ENCODE results near the gene ZNF296. TPM values are rescaled to one million over a fixed set of nuclear protein-coding genes. Genes with fewer than 3 reads are reported as not detected.
"Not testable (repeated sequence)": the region's sequence is repeated elsewhere in the genome, so short reads cannot be mapped to it uniquely, and the experiment has no call there.

ZNF296 gene
- total RNA-seq, 4 donors from 2014 or later: 0.31 to 1.7 (median 1.1) TPM

- no peak for ATAC-seq (ENCODE audit: low FRiP score)
- DNase-seq (ENCODE audit: low spot score): no peak
- TF ChIP-seq CTCF (IDR thresholded peaks at IDR 0.05): no peak
Observed at GRCh38 chr19:45112111-45112827, 36.0 kb upstream of the ZNF296 start.

- ATAC-seq (ENCODE audit: low FRiP score) (no peak), DNase-seq (ENCODE audit: low spot score) (no peak)
- no peak for TF ChIP-seq CTCF (IDR thresholded peaks at IDR 0.05)
Observed at GRCh38 chr19:45110851-45111266, 34.6 kb upstream of the ZNF296 start.

GRCh38 chr19:45107621-45108150, 31.4 kb upstream of the ZNF296 start:
- DNase-seq (ENCODE audit: low spot score): no peak
- no peak for ATAC-seq (ENCODE audit: low FRiP score)
- no peak for TF ChIP-seq CTCF (IDR thresholded peaks at IDR 0.05)

- not testable (repeated sequence) for ATAC-seq (ENCODE audit: low FRiP score); DNase-seq (ENCODE audit: low spot score)
Observed at GRCh38 chr19:45106363-45106762, 30.1 kb upstream of the ZNF296 start.

- no peak for ATAC-seq (ENCODE audit: low FRiP score)
- no peak for DNase-seq (ENCODE audit: low spot score)
- TF ChIP-seq CTCF (IDR thresholded peaks at IDR 0.05): no peak
Observed at GRCh38 chr19:45104658-45105349, 28.5 kb upstream of the ZNF296 start.

- DNase-seq (ENCODE audit: low spot score) (no peak), ATAC-seq (ENCODE audit: low FRiP score) (no peak)
- TF ChIP-seq CTCF (IDR thresholded peaks at IDR 0.05): no peak
Observed at GRCh38 chr19:45103508-45104319, 27.4 kb upstream of the ZNF296 start.

GRCh38 chr19:45103156-45103507, 26.9 kb upstream of the ZNF296 start:
- ATAC-seq (ENCODE audit: low FRiP score): no peak
- no peak for TF ChIP-seq CTCF (IDR thresholded peaks at IDR 0.05)

More at GRCh38 chr19:45103156-45103507, 26.9 kb upstream of the ZNF296 start:
- no peak for DNase-seq (ENCODE audit: low spot score)

Measured in omental fat pad (tissue), 4 donors.